SK-N-SH treated with all-trans-retinoic acid at 6 μM for 48 hours (cell line): Measurements from ENCODE around the gene ELP1.

Experiments
- ARNTL ChIP-seq: fragments of 450-650 bp; formaldehyde crosslinking; IDR thresholded peaks from 2 replicates; pipeline ENCODE4 v1.5.0; 2020; ENCODE audit warnings: low read depth, mild to moderate bottlenecking, moderate library complexity, borderline replicate concordance
- BACH2 ChIP-seq: fragments of 250-450 bp; sonication (Bioruptor Pico); IDR thresholded peaks from 2 replicates; pipeline ENCODE4 v1.9.0; 2021; ENCODE audit warnings: mild to moderate bottlenecking, borderline replicate concordance
- CSDC2 ChIP-seq: fragments of 250-450 bp; sonication (Bioruptor Pico); IDR thresholded peaks from 2 replicates; pipeline ENCODE4 v1.5.0; 2020; ENCODE audit warnings: mild to moderate bottlenecking, moderate library complexity
- CSRNP3 ChIP-seq: fragments of 250-450 bp; sonication (Bioruptor Pico); IDR thresholded peaks from 2 replicates; pipeline ENCODE4 v1.5.1; 2021; ENCODE audit warnings: mild to moderate bottlenecking, moderate library complexity
- PATZ1 ChIP-seq: fragments of 250-450 bp; sonication (Bioruptor Pico); IDR thresholded peaks from 2 replicates; pipeline ENCODE4 v1.8.0; 2020; ENCODE audit warnings: mild to moderate bottlenecking, moderate library complexity, borderline replicate concordance
- TSHZ2 ChIP-seq: fragments of 250-450 bp; sonication (Bioruptor Pico); IDR thresholded peaks from 2 replicates; pipeline ENCODE4 v1.5.0; 2020; ENCODE audit warnings: mild to moderate bottlenecking, moderate library complexity
- ZFP3 ChIP-seq: fragments of 250-450 bp; sonication (Bioruptor Pico); IDR thresholded peaks from 2 replicates; pipeline ENCODE4 v1.5.0; 2020; ENCODE audit warnings: mild to moderate bottlenecking, moderate library complexity
- ZFP30 ChIP-seq: fragments of 450-650 bp; formaldehyde crosslinking; IDR thresholded peaks from 2 replicates; pipeline ENCODE4 v1.5.0; 2022; ENCODE audit warnings: mild to moderate bottlenecking, moderate library complexity
- ZNF70 ChIP-seq: fragments of 450-650 bp; formaldehyde crosslinking; IDR thresholded peaks from 2 replicates; pipeline ENCODE4 v1.5.0; 2020; ENCODE audit warnings: mild to moderate bottlenecking, moderate library complexity

GRCh38 chr9:108852079-108852478, 81.8 kb downstream of the ELP1 start:
- no peak for TF ChIP-seq CSDC2 (CRISPR knock-in tag)
- TF ChIP-seq ARNTL (CRISPR knock-in tag), result no peak
- TF ChIP-seq CSRNP3 (CRISPR knock-in tag), result no peak
- no peak for TF ChIP-seq TSHZ2 (CRISPR knock-in tag)
- TF ChIP-seq BACH2 (CRISPR knock-in tag), result no peak
- TF ChIP-seq ZFP30 (CRISPR knock-in tag), result no peak
- TF ChIP-seq ZNF70 (CRISPR knock-in tag), result no peak
- TF ChIP-seq PATZ1 (CRISPR knock-in tag), result no peak
- TF ChIP-seq ZFP3 (CRISPR knock-in tag), result no peak
